BLaER1 (cell line): Measurements from ENCODE around the gene C19orf12.

ENCODE experiments used
- H3K27ac ChIP-seq: shearing (Covaris generic); formaldehyde crosslinking; 2 replicates; pipeline ENCODE4 v1.8.1; 2022
- H3K27me3 ChIP-seq: shearing (Covaris generic); formaldehyde crosslinking; 2 replicates; pipeline ENCODE4 v1.8.1; 2022
- H3K36me3 ChIP-seq: shearing (Covaris generic); formaldehyde crosslinking; 2 replicates; pipeline ENCODE4 v1.8.1; 2022
- H3K4me1 ChIP-seq: shearing (Covaris generic); formaldehyde crosslinking; 2 replicates; pipeline ENCODE4 v1.8.1; 2022
- H3K4me2 ChIP-seq: shearing (Covaris generic); formaldehyde crosslinking; 2 replicates; pipeline ENCODE4 v1.8.1; 2022
- H3K4me3 ChIP-seq: shearing (Covaris generic); formaldehyde crosslinking; 2 replicates; pipeline ENCODE4 v1.8.1; 2022
- H3K9ac ChIP-seq: shearing (Covaris generic); formaldehyde crosslinking; 2 replicates; pipeline ENCODE4 v1.8.1; 2022
- H3K9me3 ChIP-seq: shearing (Covaris generic); formaldehyde crosslinking; 2 replicates; pipeline ENCODE4 v1.8.1; 2022
- H4K20me1 ChIP-seq: shearing (Covaris generic); formaldehyde crosslinking; 2 replicates; pipeline ENCODE4 v1.8.1; 2022
- Cebpa-rat ChIP-seq: shearing (Covaris generic); IDR thresholded peaks from 2 replicates; pipeline ENCODE4 v1.8.1; 2022

Gene C19orf12

DNA sequence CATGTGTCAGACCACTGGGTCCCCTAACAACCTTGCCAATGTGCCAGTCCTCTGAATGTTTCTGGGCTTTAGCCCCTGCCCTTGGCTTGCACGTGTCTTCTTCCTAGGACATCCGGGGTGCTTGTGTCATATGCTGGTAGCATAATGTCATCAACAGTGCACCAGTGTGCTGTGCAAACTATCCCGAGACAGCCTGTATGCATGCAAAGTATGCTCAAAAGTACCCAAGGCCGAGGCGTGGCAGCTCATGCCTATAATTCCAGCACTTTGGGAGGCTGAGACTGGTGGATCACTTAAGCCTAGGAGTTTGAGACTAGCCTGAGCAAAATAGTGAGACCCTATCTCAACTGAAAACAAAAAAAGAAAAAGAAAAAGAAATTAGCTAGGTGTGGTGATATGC, 20.8 kb upstream of the C19orf12 start:
- no peak overlapping the region for H3K9ac ChIP-seq
- H3K27ac ChIP-seq: no peak overlapping the region
- no peaks in the 10 kb centered on the region for H3K9me3 ChIP-seq
- H3K4me1 ChIP-seq: no peaks in the 10 kb centered on the region
- no peak overlapping the region for H3K4me2 ChIP-seq
- H4K20me1 ChIP-seq: no peaks in the 10 kb centered on the region
- no peaks in the 10 kb centered on the region for H3K36me3 ChIP-seq
- no peak for TF ChIP-seq Cebpa-rat
- no peak overlapping the region for H3K4me3 ChIP-seq
- H3K27me3 ChIP-seq: no peaks in the 10 kb centered on the region

DNA sequence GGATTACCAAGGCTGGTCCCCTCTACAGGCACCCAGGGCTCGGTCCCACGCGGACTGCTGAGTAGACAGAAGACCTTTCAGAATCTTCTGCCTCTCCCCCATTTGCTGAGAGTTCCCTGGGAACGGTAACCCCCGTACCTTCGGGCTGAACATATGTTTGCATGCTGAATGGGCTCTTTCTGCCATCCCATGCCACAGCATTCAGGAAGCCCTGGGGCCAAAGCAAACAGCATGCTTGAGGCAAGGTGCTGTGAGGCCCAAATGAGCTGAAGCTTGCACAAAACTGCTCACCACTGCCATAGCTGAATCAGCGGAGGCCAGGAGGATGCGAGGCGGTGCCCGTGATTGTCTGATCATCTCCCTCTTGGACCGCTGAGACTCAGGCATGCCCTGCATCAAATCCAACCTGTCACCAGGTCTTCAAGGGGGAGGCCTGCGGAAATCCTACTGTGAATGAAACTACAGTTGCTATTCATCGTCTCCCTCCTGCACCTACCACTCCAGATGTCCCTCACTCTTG, 16.3 kb upstream of the C19orf12 start:
- no peak for TF ChIP-seq Cebpa-rat
- Histone ChIP-seq H3K4me1 (no peaks in the 10 kb centered on the region), H3K27me3 (no peaks in the 10 kb centered on the region), H3K9ac (no peak overlapping the region), H4K20me1 (no peaks in the 10 kb centered on the region), H3K4me3 (no peak overlapping the region), H3K9me3 (no peaks in the 10 kb centered on the region), H3K4me2 (no peak overlapping the region), H3K27ac (no peak overlapping the region), H3K36me3 (no peaks in the 10 kb centered on the region)

DNA sequence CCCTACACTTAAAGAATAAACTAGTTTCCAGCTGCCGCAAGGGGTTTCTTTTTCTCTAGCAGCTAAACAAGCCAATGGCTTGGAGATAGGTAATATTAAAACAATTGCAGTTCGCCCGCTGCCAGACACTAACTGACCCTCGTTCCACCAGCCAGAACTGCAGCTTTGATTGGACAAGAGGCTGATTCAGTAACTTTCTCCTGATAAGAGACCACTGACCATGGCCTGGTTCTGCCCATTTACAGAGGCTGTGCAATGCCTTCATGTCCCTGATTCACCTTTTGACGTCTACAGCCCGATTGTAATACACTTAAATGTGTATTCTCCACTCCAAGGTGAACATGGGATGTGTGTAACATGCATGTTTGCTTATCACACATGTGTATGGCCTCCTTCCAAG, 12.8 kb upstream of the C19orf12 start:
- Histone ChIP-seq H3K27me3 (peaks cover 23% of the 10 kb centered on the region), H3K4me2 (no peak overlapping the region), H3K9ac (no peak overlapping the region), H3K27ac (no peak overlapping the region), H3K4me3 (no peak overlapping the region), H4K20me1 (no peaks in the 10 kb centered on the region), H3K36me3 (no peaks in the 10 kb centered on the region), H3K4me1 (peaks cover 15% of the 10 kb centered on the region), H3K9me3 (no peaks in the 10 kb centered on the region)
- TF ChIP-seq Cebpa-rat: no peak

DNA sequence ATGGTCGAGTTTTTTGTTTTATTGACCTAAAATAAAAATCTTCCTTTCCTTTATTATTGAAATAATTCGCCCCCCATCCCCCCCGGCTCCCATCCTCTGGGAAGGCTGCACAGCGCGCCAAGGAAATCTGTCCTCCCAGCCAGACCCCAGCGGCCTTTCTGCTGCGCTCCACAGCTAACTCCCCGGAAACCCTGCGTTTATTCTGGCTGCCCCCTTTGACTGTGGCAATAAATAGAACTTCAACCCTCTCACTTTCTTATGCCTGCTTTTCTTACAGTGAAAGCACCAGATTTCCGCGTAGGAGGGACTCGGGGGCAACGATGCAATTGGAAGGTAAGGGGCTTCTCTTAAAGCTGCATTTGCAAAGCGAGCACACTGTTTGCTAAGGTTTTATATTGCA, 9.7 kb upstream of the C19orf12 start:
- Histone ChIP-seq H3K4me1 (peaks cover 23% of the 10 kb centered on the region), H3K27ac (no peak overlapping the region), H3K36me3 (no peaks in the 10 kb centered on the region), H3K27me3 (peaks cover 23% of the 10 kb centered on the region), H3K4me3 (peak overlapping the region; percentile 54), H3K9me3 (no peaks in the 10 kb centered on the region), H3K4me2 (peak overlapping the region; percentile 92), H4K20me1 (no peaks in the 10 kb centered on the region), H3K9ac (no peak overlapping the region; the same call in 1 of the 2 replicates)
- no peak for TF ChIP-seq Cebpa-rat

DNA sequence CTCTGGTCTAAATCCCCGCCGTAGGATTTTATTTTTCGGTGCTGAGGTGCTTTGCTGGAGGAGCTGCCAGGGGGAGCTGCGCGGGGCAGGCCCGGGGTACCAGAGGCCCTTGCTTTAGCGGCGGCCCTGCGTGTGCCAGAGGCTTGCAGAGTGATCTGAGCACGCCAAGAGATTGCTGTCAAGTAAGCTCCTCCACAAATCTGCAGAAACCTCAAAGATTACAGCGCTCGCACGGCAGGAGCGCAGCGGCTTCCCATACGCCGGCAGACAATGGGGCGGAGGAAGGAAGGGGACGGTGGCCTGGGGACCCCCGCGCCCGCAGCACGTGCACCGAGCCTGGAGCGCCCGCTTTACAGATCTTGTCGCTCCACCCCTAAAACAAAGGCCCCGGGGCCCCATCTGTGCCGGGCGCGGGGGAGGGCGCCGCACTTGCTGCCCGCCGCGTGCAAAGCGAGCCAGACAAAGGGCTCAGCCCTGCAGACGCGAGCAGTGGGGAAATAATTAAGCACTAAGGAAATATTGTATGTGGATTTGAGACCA, 9.1 kb upstream of the C19orf12 start:
- Histone ChIP-seq H3K27me3 (peaks cover 23% of the 10 kb centered on the region), H3K9ac (peak overlapping the region; percentile 58), H3K4me3 (peak overlapping the region; percentile 54), H3K27ac (peak overlapping the region; percentile 55), H3K9me3 (no peaks in the 10 kb centered on the region), H3K36me3 (no peaks in the 10 kb centered on the region), H3K4me2 (peak overlapping the region; percentile 92), H4K20me1 (no peaks in the 10 kb centered on the region), H3K4me1 (peaks cover 23% of the 10 kb centered on the region)
- no peak for TF ChIP-seq Cebpa-rat

DNA sequence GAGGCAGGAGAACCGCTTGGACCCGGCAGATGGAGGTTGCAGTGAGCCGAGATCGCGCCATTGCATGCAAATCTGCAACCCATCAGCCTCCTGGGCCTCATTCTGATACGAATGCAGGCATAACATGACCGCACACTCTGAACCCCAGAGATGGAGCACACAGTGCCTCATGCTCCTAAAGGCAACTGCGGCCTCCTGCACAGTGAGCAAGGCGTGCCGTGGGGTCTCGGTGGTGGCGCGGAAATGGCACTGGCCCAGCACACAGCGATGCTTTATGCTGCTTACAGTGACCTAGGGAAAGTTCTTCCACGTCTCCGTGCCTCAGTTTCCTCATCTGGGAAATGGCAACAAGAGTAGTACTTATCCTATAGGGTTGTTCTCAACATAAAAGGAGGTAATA, 2.0 kb upstream of the C19orf12 start:
- no peak for TF ChIP-seq Cebpa-rat
- H3K27me3 ChIP-seq: no peaks in the 10 kb centered on the region
- H3K4me2 ChIP-seq: peak overlapping the region; percentile 96; the same call in 1 of the 2 replicates
- H3K9me3 ChIP-seq: no peaks in the 10 kb centered on the region
- H4K20me1 ChIP-seq: peaks cover 17% of the 10 kb centered on the region; the same call in 1 of the 2 replicates
- no peak overlapping the region for H3K9ac ChIP-seq
- peaks cover 45% of the 10 kb centered on the region for H3K4me1 ChIP-seq
- no peak overlapping the region for H3K4me3 ChIP-seq
- H3K36me3 ChIP-seq: peaks cover 8% of the 10 kb centered on the region; the same call in 1 of the 2 replicates
- no peak overlapping the region for H3K27ac ChIP-seq

DNA sequence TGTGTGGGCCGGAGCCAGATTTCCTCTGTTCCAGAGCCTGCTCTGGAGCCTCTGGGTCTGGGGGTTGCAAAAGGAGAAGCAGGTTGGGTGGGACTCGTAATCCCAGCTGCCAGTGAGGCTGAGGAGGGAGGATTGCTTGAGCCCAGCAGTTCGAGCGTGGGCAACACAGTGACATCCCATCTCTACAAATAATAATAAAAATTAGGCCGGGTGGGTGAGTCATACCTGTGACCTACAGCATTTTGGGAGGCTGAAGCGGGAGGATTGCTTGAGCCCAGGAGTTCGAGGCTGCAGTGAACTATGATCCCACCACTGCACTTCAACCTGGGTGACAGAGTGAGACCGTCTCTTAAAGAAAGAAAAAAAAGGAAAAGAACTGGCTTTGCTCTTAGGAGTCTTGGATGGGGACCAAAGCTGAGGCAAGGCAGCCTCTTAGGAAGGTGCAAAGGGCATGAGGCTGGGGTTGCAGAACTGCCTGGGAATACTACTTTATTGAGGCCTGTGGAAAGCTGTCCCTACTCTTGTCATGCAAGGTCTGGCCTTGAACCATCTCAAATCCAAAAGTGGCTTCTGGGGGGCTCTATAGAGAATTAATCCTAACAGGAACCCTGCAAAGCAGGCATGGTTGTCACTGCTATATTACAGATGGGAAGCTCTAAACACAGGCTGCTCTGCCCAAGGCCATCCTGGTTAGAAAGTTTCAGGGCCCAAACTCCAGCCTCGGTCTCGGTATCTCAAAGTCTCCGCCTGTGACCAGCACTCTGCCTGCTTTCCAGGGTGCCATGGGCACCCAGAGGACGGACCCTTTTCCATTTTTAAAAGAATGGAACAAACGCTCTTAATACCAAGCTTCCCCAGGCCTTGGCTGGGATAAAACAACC, 880 bp upstream of the C19orf12 start:
- H3K9me3 ChIP-seq: no peaks in the 10 kb centered on the region
- peak overlapping the region; percentile 97 for H3K27ac ChIP-seq
- H3K27me3 ChIP-seq: no peaks in the 10 kb centered on the region
- peaks cover 56% of the 10 kb centered on the region for H3K4me1 ChIP-seq
- peaks cover 8% of the 10 kb centered on the region; the same call in 1 of the 2 replicates for H3K36me3 ChIP-seq
- peak overlapping the region; percentile 97 for H3K4me3 ChIP-seq
- peak overlapping the region; percentile 98 for H3K9ac ChIP-seq
- TF ChIP-seq Cebpa-rat: no peak
- peaks cover 28% of the 10 kb centered on the region for H4K20me1 ChIP-seq
- H3K4me2 ChIP-seq: peak overlapping the region; percentile 96

DNA sequence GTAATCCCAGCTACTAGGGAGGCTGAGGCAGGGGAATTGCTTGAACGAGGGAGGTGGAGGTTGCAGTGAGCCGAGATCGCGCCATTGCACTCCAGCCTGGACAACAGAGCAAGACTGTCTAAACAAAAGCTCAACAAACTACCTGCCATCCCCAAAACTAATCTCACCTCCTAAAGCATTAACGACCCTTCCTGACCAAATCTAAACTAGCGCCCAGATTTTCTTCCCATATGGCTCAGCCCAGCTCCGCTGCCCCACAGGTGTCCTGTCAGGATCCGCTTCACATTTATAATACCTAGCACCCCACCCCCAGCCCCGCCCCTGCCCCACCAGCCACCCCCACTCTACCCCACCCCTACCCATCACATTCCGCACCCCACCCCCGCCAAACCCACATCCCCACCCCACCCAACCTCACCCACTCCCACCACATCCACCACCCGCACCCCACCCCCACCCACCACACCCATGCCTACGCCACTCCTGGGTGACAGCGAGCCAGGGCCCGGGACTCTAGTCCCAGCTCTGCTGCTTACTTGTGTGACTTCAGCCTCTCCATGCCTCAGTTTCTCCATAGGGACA, 599 bp downstream of the C19orf12 start:
- Histone ChIP-seq H3K4me3 (peak overlapping the region; percentile 97), H3K9ac (peak overlapping the region; percentile 98), H3K27ac (peak overlapping the region; percentile 97), H3K36me3 (peaks cover 17% of the 10 kb centered on the region), H3K27me3 (no peaks in the 10 kb centered on the region), H4K20me1 (peaks cover 43% of the 10 kb centered on the region), H3K4me1 (peaks cover 63% of the 10 kb centered on the region), H3K4me2 (peak overlapping the region; percentile 96), H3K9me3 (no peaks in the 10 kb centered on the region)
- TF ChIP-seq Cebpa-rat: no peak

DNA sequence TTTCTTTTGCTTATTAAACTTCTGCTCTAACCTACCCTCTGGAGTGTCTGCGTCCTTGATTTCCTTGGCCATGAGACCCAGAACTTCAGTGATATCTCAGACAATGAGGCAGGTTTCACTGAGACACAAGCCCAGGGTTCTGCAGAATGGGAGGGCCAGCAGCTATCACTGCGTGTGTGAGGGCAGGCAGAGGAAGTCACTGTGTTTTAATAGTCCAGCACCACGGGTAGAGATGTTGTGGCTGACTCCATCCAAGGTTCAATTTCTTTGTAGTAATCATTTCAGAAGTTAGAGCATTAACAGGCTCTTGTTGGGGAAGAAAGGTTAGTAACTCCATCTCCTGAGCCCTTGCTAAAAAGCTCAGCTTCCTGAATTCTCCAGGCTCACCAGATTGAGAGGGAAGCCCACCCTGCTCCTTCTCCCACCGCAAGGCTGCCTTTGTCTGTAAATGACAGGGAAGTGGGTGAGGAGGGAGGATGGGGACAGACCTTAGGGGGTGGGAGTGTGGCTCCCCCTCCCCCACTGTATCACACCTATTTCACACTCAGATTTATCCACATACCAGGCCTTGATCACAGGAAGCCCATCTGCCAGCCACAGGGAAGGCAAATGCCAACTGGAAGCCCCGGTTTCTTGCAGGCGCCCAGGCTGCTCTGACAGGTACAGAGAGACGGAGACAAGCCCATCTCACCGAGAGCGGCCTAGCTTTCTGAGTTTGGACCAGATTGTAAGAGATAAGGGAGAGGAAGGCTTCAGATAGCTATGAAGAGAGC, 2.1 kb downstream of the C19orf12 start:
- H3K4me2 ChIP-seq: peak overlapping the region; percentile 91
- peak overlapping the region; percentile 49; the same call in 1 of the 2 replicates for H3K9ac ChIP-seq

More for the DNA sequence above, 2.1 kb downstream of the C19orf12 start:
- 0 out of 2 replicates have a peak overlapping the region, but pooled peaks have one; percentile 15 for H3K27ac ChIP-seq
- no peaks in the 10 kb centered on the region for H3K27me3 ChIP-seq
- no peak overlapping the region for H3K4me3 ChIP-seq
- H3K9me3 ChIP-seq: no peaks in the 10 kb centered on the region
- TF ChIP-seq Cebpa-rat: no peak
- peaks cover 58% of the 10 kb centered on the region for H4K20me1 ChIP-seq
- peaks cover 69% of the 10 kb centered on the region for H3K4me1 ChIP-seq
- H3K36me3 ChIP-seq: peaks cover 29% of the 10 kb centered on the region
